Measurements from ENCODE around the gene IGSF9B.
A peak's percentile ranks its signal among the peaks of the same experiment; 100 is the strongest.

The IGSF9B gene

GRCh38 chr11:133898031-133898769 is 58.6 kb downstream of the IGSF9B start:
- peak; percentile 0 for DNase-seq

- no peak for DNase-seq
Measured at GRCh38 chr11:133897331-133897650, 59.5 kb downstream of the IGSF9B start.

- peak; percentile 5 for DNase-seq
Measured at GRCh38 chr11:133896642-133897330, 60.0 kb downstream of the IGSF9B start.

- no peak for DNase-seq
Measured at GRCh38 chr11:133896028-133896427, 60.7 kb downstream of the IGSF9B start.

GRCh38 chr11:133895551-133895950 is 61.2 kb downstream of the IGSF9B start:
- peak; percentile 47 for DNase-seq

GRCh38 chr11:133895061-133895479 is 61.7 kb downstream of the IGSF9B start:
- peak; percentile 71 for DNase-seq

- no peak for DNase-seq
Measured at GRCh38 chr11:133893381-133893780, 63.4 kb downstream of the IGSF9B start.

GRCh38 chr11:133892584-133893380 is 64.0 kb downstream of the IGSF9B start:
- no peak for DNase-seq

GRCh38 chr11:133892126-133892525 is 64.6 kb downstream of the IGSF9B start:
- no peak for DNase-seq

GRCh38 chr11:133889893-133890292 is 66.9 kb downstream of the IGSF9B start:
- DNase-seq = no peak

GRCh38 chr11:133889188-133889587 is 67.6 kb downstream of the IGSF9B start:
- no peak for DNase-seq

GRCh38 chr11:133887692-133888332 is 69.0 kb downstream of the IGSF9B start:
- DNase-seq = no peak

- DNase-seq = no peak
Measured at GRCh38 chr11:133886029-133886428, 70.7 kb downstream of the IGSF9B start.

GRCh38 chr11:133872160-133872559 is 84.6 kb downstream of the IGSF9B start:
- DNase-seq = no peak

GRCh38 chr11:133867456-133867855 is 89.3 kb downstream of the IGSF9B start:
- DNase-seq = no peak

- no peak for DNase-seq
Measured at GRCh38 chr11:133865466-133865865, 91.3 kb downstream of the IGSF9B start.

- DNase-seq = no peak
Measured at GRCh38 chr11:133864756-133865155, 92.0 kb downstream of the IGSF9B start.

- no peak for DNase-seq
Measured at GRCh38 chr11:133860151-133860550, 96.6 kb downstream of the IGSF9B start.
